ENCODE measurements around the gene ATXN7. TPM values are rescaled to one million over a fixed set of nuclear protein-coding genes. Genes with fewer than 3 reads are reported as not detected.

Gene ATXN7
- total RNA-seq, 1 experiment from 2014 or later = 27.5 TPM

DNA sequence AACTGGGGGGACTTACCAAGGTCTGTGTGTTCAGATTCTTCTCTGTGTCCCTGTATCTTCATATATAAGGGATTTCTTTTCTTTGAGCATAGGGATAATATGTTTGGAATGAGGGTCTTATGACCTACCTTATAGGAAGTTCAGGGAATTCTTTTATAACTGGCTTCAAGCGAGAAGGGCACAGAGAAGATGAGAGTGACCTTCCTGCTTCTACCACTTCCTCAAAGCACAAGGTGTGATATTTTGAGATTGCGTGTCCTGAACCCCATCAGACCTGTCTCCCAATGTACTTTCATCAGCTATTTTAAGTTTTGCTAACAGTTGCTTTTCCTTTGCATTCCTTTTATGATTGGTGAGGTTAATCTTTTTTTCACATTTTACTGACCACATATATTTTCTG lies 162.7 kb downstream of the ATXN7 start (continued):
- TF ChIP-seq SRF (IDR thresholded peaks at IDR 0.05; ENCODE audit: low read depth) = no peak
- no peak for TF ChIP-seq RAD21 (IDR thresholded peaks at IDR 0.05; ENCODE audit: low read depth)
- TF ChIP-seq, protein P1, sequence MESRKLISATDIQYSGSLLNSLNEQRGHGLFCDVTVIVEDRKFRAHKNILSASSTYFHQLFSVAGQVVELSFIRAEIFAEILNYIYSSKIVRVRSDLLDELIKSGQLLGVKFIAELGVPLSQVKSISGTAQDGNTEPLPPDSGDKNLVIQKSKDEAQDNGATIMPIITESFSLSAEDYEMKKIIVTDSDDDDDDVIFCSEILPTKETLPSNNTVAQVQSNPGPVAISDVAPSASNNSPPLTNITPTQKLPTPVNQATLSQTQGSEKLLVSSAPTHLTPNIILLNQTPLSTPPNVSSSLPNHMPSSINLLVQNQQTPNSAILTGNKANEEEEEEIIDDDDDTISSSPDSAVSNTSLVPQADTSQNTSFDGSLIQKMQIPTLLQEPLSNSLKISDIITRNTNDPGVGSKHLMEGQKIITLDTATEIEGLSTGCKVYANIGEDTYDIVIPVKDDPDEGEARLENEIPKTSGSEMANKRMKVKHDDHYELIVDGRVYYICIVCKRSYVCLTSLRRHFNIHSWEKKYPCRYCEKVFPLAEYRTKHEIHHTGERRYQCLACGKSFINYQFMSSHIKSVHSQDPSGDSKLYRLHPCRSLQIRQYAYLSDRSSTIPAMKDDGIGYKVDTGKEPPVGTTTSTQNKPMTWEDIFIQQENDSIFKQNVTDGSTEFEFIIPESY (IDR thresholded peaks at IDR 0.05; ENCODE audit: extremely low read depth, insufficient replicate concordance, low read length) = no peak

DNA sequence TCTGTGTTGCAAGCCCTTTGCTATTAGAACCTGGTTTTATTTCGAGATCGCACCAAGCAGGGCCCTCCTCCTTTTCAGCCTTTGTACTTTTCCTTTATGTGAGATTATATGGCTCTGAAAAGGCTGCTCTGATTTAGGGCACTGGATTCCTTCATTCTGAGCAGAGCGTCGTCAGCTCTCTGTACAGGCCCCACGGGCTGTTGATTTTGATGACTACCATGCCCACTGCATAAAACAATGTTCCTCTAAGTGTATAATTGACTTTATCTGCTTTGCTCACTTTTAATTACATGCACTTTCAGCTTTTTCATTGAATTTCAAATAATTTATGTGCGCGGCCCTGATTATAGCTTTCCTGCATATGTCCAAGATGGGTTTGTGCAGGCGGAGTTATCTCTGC lies 164.0 kb downstream of the ATXN7 start:
- no peak for ATAC-seq
- H4K20me1 ChIP-seq (ENCODE audit: insufficient read depth) = no peaks in the 10 kb centered on the region
- no peaks in the 10 kb centered on the region for H3K9me3 ChIP-seq (ENCODE audit: control insufficient read depth in 1 of 2, insufficient read depth in 1 of 2, low read depth in 1 of 2, low read length in 2 of 2)
- no peak overlapping the region for H3K27ac ChIP-seq (ENCODE audit: low read depth, low read length)
- no peaks in the 10 kb centered on the region for H3K36me3 ChIP-seq (ENCODE audit: control insufficient read depth in 1 of 2, insufficient read depth in 2 of 2, low read length in 2 of 2)
- H3K9me2 ChIP-seq (ENCODE audit: insufficient read depth) = no peaks in the 10 kb centered on the region
- TF ChIP-seq CBX3 (IDR thresholded peaks at IDR 0.05; ENCODE audit: low read depth) = no peak
- TF ChIP-seq CEBPB (IDR thresholded peaks at IDR 0.05; ENCODE audit: low read depth) = no peak
- no peak for TF ChIP-seq POLR2AphosphoS5 (IDR thresholded peaks at IDR 0.05; ENCODE audit: low read depth, low read length)
- TF ChIP-seq ELF1 (IDR thresholded peaks at IDR 0.05; ENCODE audit: borderline replicate concordance, low read depth) = no peak
- no peak for TF ChIP-seq YY1 (IDR thresholded peaks at IDR 0.05; ENCODE audit: extremely low read depth, insufficient replicate concordance, low read depth, low read length)
- TF ChIP-seq, protein P1 (IDR thresholded peaks at IDR 0.05; ENCODE audit: extremely low read depth, insufficient replicate concordance, low read length) = no peak
- POLR2A ChIA-PET = no interaction called here
- DNase-seq (ENCODE audit: low read depth, low spot score) = no peak
- RAD21 ChIA-PET (ENCODE audit: low non-redundant PET in 1 of 2, low total read pairs in 2 of 2, uncharacterized antibody in 2 of 2, unreplicated experiment in 2 of 2) = no interaction called here
- peaks cover 3 to 10% of the 10 kb centered on the region in 2 experiments; a peak in 3 of 4 replicates for H3K4me1 ChIP-seq (ENCODE audit: control insufficient read depth in 1 of 2, insufficient read depth in 2 of 2, low read length in 2 of 2)
- peaks cover 27% of the 10 kb centered on the region; the same call in 1 of the 2 replicates for H3K27me3 ChIP-seq (ENCODE audit: insufficient read depth, low read length)
- CTCF ChIA-PET = no interaction called here
- H3K4me3 ChIP-seq (replicated peaks in 1 of 2; ENCODE audit: low read depth in 1 of 2, low read length in 2 of 2) = no peak overlapping the region
- H3K9ac ChIP-seq (ENCODE audit: low read length) = no peak overlapping the region
- intact Hi-C loops (cut with micrococcal nuclease) = no loop called here
- peaks cover 7% of the 10 kb centered on the region for H3K79me2 ChIP-seq (ENCODE audit: insufficient read depth, low read length)
- H2AFZ ChIP-seq (ENCODE audit: low read depth, low read length, poor library complexity, severe bottlenecking) = no peak overlapping the region
- BruUV-seq (replicated peaks) = no TSS peak
- H3K4me2 ChIP-seq (ENCODE audit: low read length) = no peak overlapping the region

All from HCT116 (cell line).